Measurements from ENCODE around the gene AQP10.
"Not testable (repeated sequence)": the region's sequence is repeated elsewhere in the genome, so short reads cannot be mapped to it uniquely, and the experiment has no call there.

GRCh38 chr1:154360881-154361280 is 40.0 kb downstream of the AQP10 start:
- not testable (repeated sequence) for TF ChIP-seq POLR2A (IDR thresholded peaks at IDR 0.05; ENCODE audit: low read depth, low read length); TAF1 (IDR thresholded peaks at IDR 0.05; ENCODE audit: borderline replicate concordance, low read depth, low read length); EGR1 (IDR thresholded peaks at IDR 0.05; ENCODE audit: borderline replicate concordance in 1 of 2, low read depth in 2 of 2, low read length in 2 of 2); NR2F1 (conservative IDR thresholded peaks at IDR 0.05); NFIC (IDR thresholded peaks at IDR 0.05; ENCODE audit: low read depth, low read length); NFYA (IDR thresholded peaks at IDR 0.05; ENCODE audit: borderline replicate concordance, low read depth, low read length); CTCF (IDR thresholded peaks at IDR 0.05 in 2 of 3, conservative IDR thresholded peaks at IDR 0.05 in 1 of 3; ENCODE audit: control insufficient read depth in 2 of 3, extremely low read depth in 1 of 3, insufficient read depth in 1 of 3, low read depth in 3 of 3, low read length in 3 of 3); ZNF274 (IDR thresholded peaks at IDR 0.05; ENCODE audit: insufficient read depth, insufficient read length)

Data from GM12878 (cell line).